H1 (cell line): ENCODE results near the gene PRR19.

Source experiments
- CTCF ChIP-seq, 3 experiments: IDR thresholded peaks; 1 replicate in 2 of 3; 2 replicates in 1 of 3; pipeline versions ENCODE4 v1.5.1 to v1.6.1; 2011; ENCODE audit warnings: low read length in 3 of 3, mild to moderate bottlenecking in 3 of 3, inconsistent platforms in 2 of 3, low read depth in 1 of 3, moderate library complexity in 1 of 3; ENCODE audit not compliant: insufficient read depth in 1 of 3; ENCODE audit errors: control extremely low read depth in 1 of 3
- EZH2 ChIP-seq: fragments of 200-600 bp; sonication (generic); IDR thresholded peaks from 2 replicates; pipeline ENCODE4 v1.7.1; 2012; ENCODE audit warnings: low read depth, mild to moderate bottlenecking, moderate library complexity, low read length, inconsistent platforms; ENCODE audit not compliant: severe bottlenecking
- GABPA ChIP-seq: IDR thresholded peaks from 2 replicates; pipeline ENCODE4 v1.6.1; 2011; ENCODE audit warnings: mild to moderate bottlenecking, low read length, moderate library complexity, borderline replicate concordance; ENCODE audit not compliant: insufficient read depth
- POLR2A ChIP-seq, 2 experiments: IDR thresholded peaks; 1 replicate in 1 of 2; 2 replicates in 1 of 2; pipeline ENCODE4 v1.6.1; 2011; ENCODE audit warnings: low read depth in 2 of 2, low read length in 2 of 2, mild to moderate bottlenecking in 2 of 2; ENCODE audit errors: control extremely low read depth in 1 of 2
- POLR2AphosphoS5 ChIP-seq: IDR thresholded peaks from 2 replicates; pipeline ENCODE4 v1.6.1; 2011; ENCODE audit warnings: low read depth, low read length
- RAD21 ChIP-seq, 2 experiments: IDR thresholded peaks in 1 of 2; conservative IDR thresholded peaks in 1 of 2; 2 replicates each; pipeline ENCODE4 v1.6.1; 2011; ENCODE audit warnings: low read depth in 2 of 2, low read length in 2 of 2, improper control_type of control experiment in 1 of 2, inconsistent platforms in 1 of 2, mild to moderate bottlenecking in 1 of 2, moderate library complexity in 1 of 2
- RNF2 ChIP-seq: fragments of 200-900, 300-1000 bp; sonication (generic); IDR thresholded peaks from 2 replicates; pipeline ENCODE4 v1.7.1; 2016; ENCODE audit warnings: borderline replicate concordance, low read depth, mild to moderate bottlenecking, antibody characterized with exemption, low read length; ENCODE audit not compliant: poor library complexity, severe bottlenecking; ENCODE audit errors: missing control alignments
- SP1 ChIP-seq: IDR thresholded peaks from 2 replicates; pipeline ENCODE4 v1.6.1; 2011; ENCODE audit warnings: low read depth, low read length
- USF2 ChIP-seq: IDR thresholded peaks from 2 replicates; pipeline ENCODE4 v1.6.1; 2011; ENCODE audit warnings: low read length, improper control_type of control experiment
- ZNF274 ChIP-seq: IDR thresholded peaks from 2 replicates; pipeline ENCODE4 v1.7.0; 2012; ENCODE audit warnings: low read length, borderline replicate concordance; ENCODE audit errors: extremely low read depth

- TF ChIP-seq EZH2, result no peak
- TF ChIP-seq GABPA, result peak; percentile 64; the same call in 1 of the 2 replicates
- peak; percentile 62 to 63; a peak in 3 of 4 replicates for TF ChIP-seq RAD21 (IDR thresholded peaks at IDR 0.05 in 1 of 2, conservative IDR thresholded peaks at IDR 0.05 in 1 of 2; ENCODE audit: low read depth in 2 of 2, low read length in 2 of 2)
- no peak for TF ChIP-seq ZNF274
- peak; percentile 71 to 95 (median 81) for TF ChIP-seq CTCF (IDR thresholded peaks at IDR 0.05; ENCODE audit: control extremely low read depth in 1 of 3, insufficient read depth in 1 of 3, low read depth in 1 of 3, low read length in 3 of 3)
- TF ChIP-seq POLR2A (IDR thresholded peaks at IDR 0.05; ENCODE audit: control extremely low read depth in 1 of 2, low read depth in 2 of 2, low read length in 2 of 2), result peak in 1 of 2 experiments; percentile 69; a peak in 2 of 3 replicates
- no peak; the same call in 1 of the 2 replicates for TF ChIP-seq SP1
- TF ChIP-seq USF2, result no peak
- no peak for TF ChIP-seq RNF2
- peak; percentile 62 for TF ChIP-seq POLR2AphosphoS5
Observed at GRCh38 chr19:42325308-42325895, 23.5 kb downstream of the PRR19 start, which contains the start of gene MEGF8.
